Measurements from ENCODE around the gene PRRX1.

Gene PRRX1

DNA sequence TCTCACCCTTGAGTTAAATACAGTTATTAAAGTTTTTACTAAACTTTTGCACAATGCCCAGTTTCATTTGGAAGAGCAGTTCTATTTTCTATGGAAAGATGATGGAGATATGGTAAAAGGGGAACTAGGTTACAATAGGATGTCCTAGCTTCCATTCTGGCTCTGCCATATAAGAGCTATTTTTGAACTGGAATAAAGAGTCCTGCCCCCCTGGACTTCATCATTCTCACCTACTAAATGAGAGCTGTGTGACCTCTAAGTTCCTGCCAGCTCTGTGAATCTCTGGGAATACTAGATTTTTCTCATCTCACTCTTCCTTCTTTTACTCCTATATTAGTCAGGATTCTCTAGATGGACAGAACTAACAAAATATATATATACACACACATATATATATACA, 106.3 kb downstream of the PRRX1 start:
- DNase-seq = no peak

DNA sequence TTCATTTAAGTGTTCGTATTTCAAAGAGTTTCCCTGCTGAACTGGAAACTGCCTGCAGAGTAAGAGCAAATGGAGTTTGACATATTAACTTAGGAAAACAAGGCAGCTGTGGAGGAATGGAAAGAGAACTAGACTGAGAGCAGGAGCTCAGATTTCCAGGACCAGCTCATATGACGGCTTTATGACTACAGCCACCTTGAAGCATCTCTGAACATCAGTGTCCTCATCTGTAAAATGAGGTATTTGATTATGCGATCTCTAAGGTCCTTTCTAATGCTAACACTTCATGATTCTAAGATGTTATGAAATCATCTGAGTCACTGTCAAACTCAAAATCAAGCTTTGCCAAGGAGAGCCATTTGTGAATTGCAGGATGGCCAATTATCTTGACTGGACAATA, 112.3 kb downstream of the PRRX1 start:
- DNase-seq = no peak

DNA sequence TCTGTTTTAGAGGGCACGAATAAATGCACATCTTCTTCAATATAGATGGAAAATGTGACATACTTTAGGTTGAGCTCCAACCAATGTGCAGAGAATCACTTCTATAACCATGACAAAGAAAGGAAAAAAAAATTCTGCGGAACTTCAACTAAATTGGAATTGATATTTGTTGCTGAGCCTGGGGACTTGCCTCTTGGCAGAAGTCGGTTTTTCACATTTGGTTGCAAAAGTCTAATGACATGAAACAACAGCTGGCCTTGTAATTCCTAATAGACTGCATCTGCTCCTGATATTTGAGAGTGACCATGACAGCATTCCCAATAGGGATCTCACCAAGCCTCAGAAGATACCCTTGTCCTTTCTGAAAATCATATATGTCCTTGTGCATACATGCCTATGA, 112.8 kb downstream of the PRRX1 start:
- DNase-seq = no peak
